HepG2 (cell line): ENCODE data around the gene OLFM1. TPM values are rescaled to one million over a fixed set of nuclear protein-coding genes. Genes with fewer than 3 reads are reported as not detected.

Experiments used
- ATAC-seq: fragments of 200-7000 bp; cut with Tn5 transposase; 3 replicates; pipeline ENCODE4 v1.9.1; 2020; ENCODE audit warnings: mild to moderate bottlenecking, moderate library complexity
- BruUV-seq: library from RNA; stranded (reverse); fragments of 400-500 nt; replicated peaks from 2 replicates; lab custom pipeline; 2021; lab: Mats Ljungman, UMichigan
- CTCF ChIA-PET: fragments of 300-600 bp; formaldehyde crosslinking; extraction: SDS; loops from one replicate; lab custom pipeline; 2021; ENCODE audit warnings: low total read pairs, inconsistent platforms, low intra/inter-chr PET ratio; lab: Yijun Ruan, JAX
- POLR2A ChIA-PET: fragments of 350-600 bp; sonication (Branson Sonifier 250); formaldehyde crosslinking; loops from one replicate; lab custom pipeline; 2020; ENCODE audit warnings: antibody characterized with exemption, inconsistent platforms; lab: Yijun Ruan, JAX
- DNase-seq: peaks from one replicate; pipeline ENCODE4 v3.0.0-alpha.2; 2015; ENCODE audit warnings: low spot score
- FAIRE-seq: peaks from 3 replicates; lab custom pipeline; 2011; peaks lifted over from hg19 to GRCh38; lab: Jason Lieb, UNC
- H2AFZ ChIP-seq: one replicate; pipeline ENCODE4 v1.6.1; 2011; ENCODE audit warnings: low read length, inconsistent platforms
- H3K27ac ChIP-seq: fragments of 300-600 bp; 3 replicates; pipeline ENCODE4 v1.8.0; 2011; ENCODE audit warnings: mixed run types, mild to moderate bottlenecking, mixed read lengths, low read length, inconsistent platforms; ENCODE audit not compliant: insufficient read depth; ENCODE audit errors: extremely low read length
- H3K27me3 ChIP-seq, 2 experiments: fragments of 200-600 bp in 1 of 2; 2 replicates in 1 of 2; 3 replicates in 1 of 2; pipeline versions ENCODE4 v1.6.0 to v1.8.0; 2011; ENCODE audit warnings: low read length in 2 of 2, mild to moderate bottlenecking in 2 of 2, moderate library complexity in 2 of 2, inconsistent platforms in 1 of 2; ENCODE audit not compliant: insufficient read depth in 2 of 2, control insufficient read depth in 1 of 2
- H3K36me3 ChIP-seq, 2 experiments: fragments of 200-600 bp in 1 of 2; replicated peaks in 1 of 2; 2 replicates in 1 of 2; 3 replicates in 1 of 2; pipeline versions ENCODE4 v1.5.1 to v1.8.0; 2011; ENCODE audit warnings: low read length in 2 of 2, inconsistent platforms in 1 of 2; ENCODE audit not compliant: insufficient read depth in 2 of 2, control insufficient read depth in 1 of 2
- H3K4me1 ChIP-seq: 2 replicates; pipeline ENCODE4 v1.5.1; 2012; ENCODE audit warnings: low read length, inconsistent platforms; ENCODE audit not compliant: insufficient read depth
- H3K4me2 ChIP-seq: 2 replicates; pipeline ENCODE4 v1.6.0; 2011; ENCODE audit warnings: low read depth, low read length, inconsistent platforms
- H3K4me3 ChIP-seq, 3 experiments: fragments of 200-600 bp in 1 of 3; sonication (generic), shearing (Covaris generic) in 1 of 3; replicated peaks in 1 of 3; 2 replicates each; pipeline ENCODE4 v1.5.1; 2011 to 2016; ENCODE audit warnings: low read length in 3 of 3, inconsistent platforms in 2 of 3, low read depth in 2 of 3, mild to moderate bottlenecking in 2 of 3, control low read depth in 1 of 3, mixed read lengths in 1 of 3; ENCODE audit not compliant: insufficient read depth in 1 of 3
- H3K79me2 ChIP-seq: one replicate; pipeline ENCODE4 v1.6.1; 2011; ENCODE audit warnings: low read length, inconsistent platforms; ENCODE audit not compliant: insufficient read depth
- H3K9ac ChIP-seq: 2 replicates; pipeline ENCODE4 v1.6.0; 2011; ENCODE audit warnings: mild to moderate bottlenecking, low read depth, low read length, inconsistent platforms; ENCODE audit not compliant: insufficient read depth
- H3K9me3 ChIP-seq: 2 replicates; pipeline ENCODE4 v1.5.1; 2012; ENCODE audit warnings: mild to moderate bottlenecking, low read length
- H4K20me1 ChIP-seq: 2 replicates; pipeline ENCODE4 v1.6.0; 2011; ENCODE audit warnings: inconsistent platforms, mild to moderate bottlenecking, low read length, moderate library complexity; ENCODE audit not compliant: insufficient read depth
- ATRX ChIP-seq: sonication (generic); formaldehyde crosslinking; IDR thresholded peaks from 2 replicates; pipeline ENCODE4 v1.4.0; 2020; ENCODE audit warnings: missing genetic modification reagents, borderline replicate concordance
- EZH2 ChIP-seq: conservative IDR thresholded peaks from 2 replicates; pipeline ENCODE4 v1.6.1; 2012; ENCODE audit warnings: mild to moderate bottlenecking, low read depth, low read length, moderate library complexity
- JARID2 ChIP-seq: sonication (generic); formaldehyde crosslinking; IDR thresholded peaks from 2 replicates; pipeline ENCODE4 v1.8.1; 2023; ENCODE audit warnings: missing genetic modification reagents, inconsistent platforms; ENCODE audit not compliant: insufficient replicate concordance
- NFIB ChIP-seq: sonication (generic); formaldehyde crosslinking; IDR thresholded peaks from 2 replicates; pipeline ENCODE4 v1.9.0; 2021; ENCODE audit warnings: missing genetic modification reagents, mild to moderate bottlenecking, borderline replicate concordance
- NFRKB ChIP-seq: fragments of 450-650 bp; IDR thresholded peaks from 2 replicates; pipeline ENCODE4 v1.6.1; 2017
- PHB2 ChIP-seq: fragments of 450-650 bp; IDR thresholded peaks from 2 replicates; pipeline ENCODE4 v1.6.1; 2018; ENCODE audit not compliant: partially characterized antibody
- PPARG ChIP-seq: conservative IDR thresholded peaks from 2 replicates; pipeline ENCODE4 v1.6.1; 2016; ENCODE audit warnings: missing biosample characterization, missing genetic modification reagents
- RBM39 ChIP-seq: fragments of 200-400 bp; formaldehyde crosslinking; IDR thresholded peaks from one replicate; pipeline ENCODE4 v1.6.1; 2018; ENCODE audit warnings: antibody characterized with exemption, mild to moderate bottlenecking, low read depth, low read length; ENCODE audit not compliant: poor library complexity, severe bottlenecking
- SIN3A ChIP-seq: IDR thresholded peaks from 2 replicates; pipeline ENCODE4 v1.6.1; 2011; ENCODE audit warnings: low read depth, mild to moderate bottlenecking, control low read depth, low read length, borderline replicate concordance
- SNAPC2 ChIP-seq: sonication (generic); formaldehyde crosslinking; IDR thresholded peaks from 2 replicates; pipeline ENCODE4 v1.8.1; 2022; ENCODE audit warnings: mild to moderate bottlenecking, missing genetic modification reagents
- TARDBP ChIP-seq: sonication (generic); formaldehyde crosslinking; IDR thresholded peaks from 2 replicates; pipeline ENCODE4 v1.8.0; 2022; ENCODE audit warnings: mild to moderate bottlenecking, missing genetic modification reagents
- TBX2 ChIP-seq: sonication (generic); formaldehyde crosslinking; IDR thresholded peaks from 2 replicates; pipeline ENCODE4 v1.5.0; 2020; ENCODE audit warnings: missing genetic modification reagents, mild to moderate bottlenecking, borderline replicate concordance
- ZFP36L2 ChIP-seq: sonication (generic); formaldehyde crosslinking; IDR thresholded peaks from 2 replicates; pipeline ENCODE4 v1.4.0; 2020; ENCODE audit warnings: missing genetic modification reagents
- ZFP90 ChIP-seq: sonication (generic); formaldehyde crosslinking; IDR thresholded peaks from 2 replicates; pipeline ENCODE4 v1.8.0; 2022; ENCODE audit warnings: missing genetic modification reagents, mild to moderate bottlenecking, inconsistent platforms, borderline replicate concordance
- ZNF549 ChIP-seq: sonication (generic); formaldehyde crosslinking; IDR thresholded peaks from 2 replicates; pipeline ENCODE4 v1.5.0; 2020; ENCODE audit warnings: missing genetic modification reagents
- ZNF850 ChIP-seq: sonication (generic); formaldehyde crosslinking; conservative IDR thresholded peaks from 2 replicates; pipeline ENCODE4 v1.9.0; 2021; ENCODE audit warnings: mild to moderate bottlenecking, missing genetic modification reagents
- ZSCAN25 ChIP-seq: sonication (generic); formaldehyde crosslinking; IDR thresholded peaks from 2 replicates; pipeline ENCODE4 v1.8.0; 2022; ENCODE audit warnings: mild to moderate bottlenecking, missing genetic modification reagents
- WGBS: methylation state at CpG from one replicate; pipeline ENCODE4 v1.1.6; 2017; ENCODE audit warnings: low lambda C conversion rate; 5-methylcytosine and 5-hydroxymethylcytosine counted together
- in situ Hi-C: cut with HindIII; loops from 2 replicates; pipeline ENCODE4 v1.10.0; 2017; ENCODE audit warnings: low pct_unique_long_range_greater_than_20kb; ENCODE audit not compliant: extremely low pct_ligation_motif_present
- intact Hi-C: fragments of 100-400 bp; cut with micrococcal nuclease; formaldehyde crosslinking; loops from one replicate; pipeline ENCODE4 v1.10.0; 2022; ENCODE audit not compliant: unreplicated experiment
- polyA plus RNA-seq, 8 experiments: library from polyadenylated mRNA; depleted of rRNA in 3 of 8; stranded (reverse) in 7 of 8; unstranded in 1 of 8; fragments of >200 nt; fragmentation: Illumina TruSeq in 4 of 8; extraction: Trizol in 4 of 8; gene quantifications; 2 replicates each; pipeline versions ENCODE4 v1.2.1 to v1.2.3, GENCODE V29; 2011 to 2016; ENCODE audit warnings: low read depth in 4 of 8, missing spikeins in 1 of 8, mixed read lengths in 1 of 8; ENCODE audit not compliant: insufficient read depth in 1 of 8
- total RNA-seq, 5 experiments: library from RNA; depleted of rRNA; stranded (reverse); fragments of >200 nt; fragmentation: Illumina TruSeq; extraction: Trizol; gene quantifications; 2 replicates each; pipeline ENCODE4 v1.2.3, GENCODE V29; 2016; ENCODE audit warnings: low read depth in 1 of 5
- TF ChIP-seq, protein P1 (sequence below): sonication (generic); formaldehyde crosslinking; conservative IDR thresholded peaks from 2 replicates; pipeline ENCODE4 v1.4.0; 2020; ENCODE audit warnings: mild to moderate bottlenecking, missing genetic modification reagents, moderate library complexity

Gene OLFM1
- total and polyA plus RNA-seq, 2 of the 13 experiments (the other 11 are each of a cell fraction or from before 2014, with no cell fraction given), result not detected

DNA sequence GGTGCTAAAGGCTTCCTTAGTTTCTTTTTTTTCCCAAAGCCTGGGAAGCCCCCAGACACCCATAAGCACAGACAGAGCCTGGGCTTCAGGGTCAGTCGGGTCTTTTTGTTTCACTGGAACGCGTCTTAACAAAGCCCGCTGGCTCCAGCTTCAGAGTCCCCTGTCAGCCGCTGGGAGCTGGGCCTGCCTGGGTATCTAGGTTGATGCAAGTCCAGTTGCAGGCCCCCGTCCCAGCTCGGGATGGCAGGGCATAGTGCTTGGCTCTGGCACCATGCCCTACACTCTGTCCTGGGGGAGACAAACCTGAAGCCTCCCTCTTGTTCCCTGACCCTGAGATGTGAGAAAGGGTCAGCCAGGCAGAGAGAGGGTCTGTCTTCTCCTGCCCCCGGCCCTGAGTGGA lies 14.5 kb downstream of the OLFM1 start (continued):
- TF ChIP-seq ZFP90, result no peak
- no peak for TF ChIP-seq JARID2 (CRISPR knock-in tag)
- TF ChIP-seq EZH2, result no peak

DNA sequence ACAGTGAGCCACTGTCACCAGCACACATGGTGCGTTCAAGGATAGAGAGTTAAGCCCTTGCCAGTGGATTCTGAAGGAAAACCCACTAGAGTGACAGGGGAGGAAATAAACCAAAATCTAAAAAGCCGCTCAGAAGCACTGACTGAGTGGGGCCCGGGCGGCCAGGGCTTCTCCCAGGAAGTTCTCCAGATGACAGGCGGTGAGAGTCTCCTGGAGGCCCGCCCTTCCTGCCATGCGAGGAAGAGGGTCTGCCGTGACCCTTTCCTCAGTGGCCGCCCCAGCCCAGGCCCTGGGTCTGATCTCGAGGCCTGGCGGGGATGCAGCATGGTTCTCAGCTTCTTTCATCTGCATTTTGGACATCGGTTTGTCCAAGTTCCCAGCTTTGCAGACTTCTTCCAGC lies 14.9 kb downstream of the OLFM1 start:
- no peak overlapping the region for H3K4me3 ChIP-seq
- no peaks in the 10 kb centered on the region for H3K4me1 ChIP-seq
- no peaks in the 10 kb centered on the region for H3K9me3 ChIP-seq
- no TSS peak for BruUV-seq
- no peak overlapping the region for H2AFZ ChIP-seq
- ATAC-seq, result no peak
- intact Hi-C loops (no loop called here), in situ Hi-C loops (no loop called here)
- H3K9ac ChIP-seq, result no peak overlapping the region
- no peaks in the 10 kb centered on the region for H3K36me3 ChIP-seq
- no peak overlapping the region for H3K4me2 ChIP-seq
- no peak overlapping the region for H3K27ac ChIP-seq
- no peak for DNase-seq
- ChIA-PET POLR2A (no interaction called here), CTCF (no interaction called here)
- H3K79me2 ChIP-seq, result no peaks in the 10 kb centered on the region
- H3K27me3 ChIP-seq, result peaks cover 6 to 71% of the 10 kb centered on the region in 2 experiments; a peak in 3 of 5 replicates
- H4K20me1 ChIP-seq, result no peaks in the 10 kb centered on the region
- TF ChIP-seq ZNF850 (CRISPR knock-in tag), result no peak
- TF ChIP-seq ZFP36L2 (CRISPR knock-in tag), result no peak
- TF ChIP-seq NFRKB, result no peak
- TF ChIP-seq PPARG, result no peak
- no peak for TF ChIP-seq PHB2
- TF ChIP-seq NFIB (CRISPR knock-in tag), result no peak
- TF ChIP-seq SNAPC2 (CRISPR knock-in tag), result no peak
- TF ChIP-seq, protein P1, sequence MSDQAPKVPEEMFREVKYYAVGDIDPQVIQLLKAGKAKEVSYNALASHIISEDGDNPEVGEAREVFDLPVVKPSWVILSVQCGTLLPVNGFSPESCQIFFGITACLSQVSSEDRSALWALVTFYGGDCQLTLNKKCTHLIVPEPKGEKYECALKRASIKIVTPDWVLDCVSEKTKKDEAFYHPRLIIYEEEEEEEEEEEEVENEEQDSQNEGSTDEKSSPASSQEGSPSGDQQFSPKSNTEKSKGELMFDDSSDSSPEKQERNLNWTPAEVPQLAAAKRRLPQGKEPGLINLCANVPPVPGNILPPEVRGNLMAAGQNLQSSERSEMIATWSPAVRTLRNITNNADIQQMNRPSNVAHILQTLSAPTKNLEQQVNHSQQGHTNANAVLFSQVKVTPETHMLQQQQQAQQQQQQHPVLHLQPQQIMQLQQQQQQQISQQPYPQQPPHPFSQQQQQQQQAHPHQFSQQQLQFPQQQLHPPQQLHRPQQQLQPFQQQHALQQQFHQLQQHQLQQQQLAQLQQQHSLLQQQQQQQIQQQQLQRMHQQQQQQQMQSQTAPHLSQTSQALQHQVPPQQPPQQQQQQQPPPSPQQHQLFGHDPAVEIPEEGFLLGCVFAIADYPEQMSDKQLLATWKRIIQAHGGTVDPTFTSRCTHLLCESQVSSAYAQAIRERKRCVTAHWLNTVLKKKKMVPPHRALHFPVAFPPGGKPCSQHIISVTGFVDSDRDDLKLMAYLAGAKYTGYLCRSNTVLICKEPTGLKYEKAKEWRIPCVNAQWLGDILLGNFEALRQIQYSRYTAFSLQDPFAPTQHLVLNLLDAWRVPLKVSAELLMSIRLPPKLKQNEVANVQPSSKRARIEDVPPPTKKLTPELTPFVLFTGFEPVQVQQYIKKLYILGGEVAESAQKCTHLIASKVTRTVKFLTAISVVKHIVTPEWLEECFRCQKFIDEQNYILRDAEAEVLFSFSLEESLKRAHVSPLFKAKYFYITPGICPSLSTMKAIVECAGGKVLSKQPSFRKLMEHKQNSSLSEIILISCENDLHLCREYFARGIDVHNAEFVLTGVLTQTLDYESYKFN (CRISPR knock-in tag), result no peak
- no peak for TF ChIP-seq ZSCAN25 (CRISPR knock-in tag)
- no peak for TF ChIP-seq TARDBP (CRISPR knock-in tag)
- TF ChIP-seq ATRX (CRISPR knock-in tag), result no peak
- no peak for TF ChIP-seq SIN3A
- no peak for TF ChIP-seq RBM39
- no peak for TF ChIP-seq TBX2
- no peak for TF ChIP-seq ZNF549 (CRISPR knock-in tag)
- WGBS, result 2% methylated on average over 7 of the region's 12 CpGs
- no peak for FAIRE-seq
